OCI-M1 (cell line): Measurements from ENCODE around the gene ERICH3.

ENCODE experiments used
- DNase-seq: peaks from one replicate; lab custom pipeline; 2025; lab: John Stamatoyannopoulos, UW

The ERICH3 gene

DNA sequence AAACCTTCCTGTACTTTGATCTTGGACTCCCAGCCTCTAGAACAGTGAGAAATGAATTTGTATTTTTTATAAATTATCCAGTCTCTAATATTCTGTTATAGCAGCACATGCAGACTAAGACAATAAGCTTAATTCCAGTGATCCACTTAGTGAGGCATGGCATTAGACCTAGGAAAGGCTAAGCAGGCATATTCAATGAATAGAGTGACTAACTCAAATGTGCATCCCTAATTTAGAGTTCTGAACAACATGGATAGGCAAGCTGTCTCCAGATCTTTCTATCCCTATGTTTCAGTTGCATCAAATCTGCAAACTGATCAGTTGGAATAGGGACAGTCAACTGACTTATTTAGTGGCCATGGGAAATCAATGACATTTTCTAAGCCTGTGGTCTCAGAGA, 4.3 kb upstream of the ERICH3 start:
- DNase-seq, result no peak

DNA sequence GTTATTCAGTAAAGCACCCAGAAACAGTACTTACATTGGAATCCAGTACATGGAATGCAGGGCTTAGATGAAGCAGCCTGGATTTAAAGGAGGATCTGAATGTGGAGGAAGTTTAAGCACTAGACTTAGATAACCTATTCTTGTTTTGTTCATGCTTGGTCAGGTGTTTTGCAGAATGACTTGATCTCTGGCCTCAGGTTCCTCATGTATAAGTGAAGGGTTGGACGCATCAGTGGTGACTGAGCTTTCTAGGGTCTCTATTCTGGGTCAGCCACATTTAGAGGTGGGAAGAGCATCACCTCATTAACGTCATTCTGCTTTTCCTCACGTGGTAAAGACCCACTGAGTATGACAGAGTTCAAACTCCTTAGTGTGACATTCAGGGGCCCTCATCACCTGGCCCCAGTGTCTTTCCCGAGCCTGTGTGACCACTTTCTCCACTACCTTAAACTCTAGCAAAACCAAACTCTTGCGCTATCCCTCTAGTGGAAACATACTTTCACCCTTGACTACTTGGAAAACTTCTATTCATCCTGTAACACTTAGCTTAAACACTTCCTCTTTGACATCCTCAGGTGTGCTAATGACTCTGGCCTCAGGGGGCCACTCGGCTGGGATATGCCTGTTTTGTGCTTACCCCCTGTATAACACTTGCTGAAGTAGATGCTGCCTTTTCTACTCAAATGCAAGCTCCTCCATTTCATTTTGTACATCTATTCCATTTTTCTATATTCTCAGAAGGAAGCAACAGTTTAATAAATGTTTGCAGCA, 871 bp upstream of the ERICH3 start:
- no peak for DNase-seq

DNA sequence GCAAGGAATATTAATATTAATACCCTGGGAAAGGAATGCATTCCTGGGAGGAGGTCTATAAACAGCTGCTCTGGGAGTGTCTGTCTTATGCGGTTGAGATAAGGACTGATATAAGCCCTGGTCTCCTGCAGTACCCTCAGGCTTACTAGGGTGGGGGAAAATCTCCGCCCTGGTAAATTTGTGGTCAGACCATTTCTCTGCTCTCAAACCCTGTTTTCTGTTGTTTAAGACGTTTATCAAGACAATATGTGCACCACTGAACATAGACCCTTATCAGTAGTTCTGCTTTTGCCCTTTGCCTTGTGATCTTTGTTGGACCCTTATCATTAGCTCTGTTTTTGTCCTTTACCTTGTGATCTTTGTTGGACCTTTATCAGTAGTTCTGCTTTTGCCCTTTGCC, 2.7 kb downstream of the ERICH3 start:
- DNase-seq, result peak; percentile 78

DNA sequence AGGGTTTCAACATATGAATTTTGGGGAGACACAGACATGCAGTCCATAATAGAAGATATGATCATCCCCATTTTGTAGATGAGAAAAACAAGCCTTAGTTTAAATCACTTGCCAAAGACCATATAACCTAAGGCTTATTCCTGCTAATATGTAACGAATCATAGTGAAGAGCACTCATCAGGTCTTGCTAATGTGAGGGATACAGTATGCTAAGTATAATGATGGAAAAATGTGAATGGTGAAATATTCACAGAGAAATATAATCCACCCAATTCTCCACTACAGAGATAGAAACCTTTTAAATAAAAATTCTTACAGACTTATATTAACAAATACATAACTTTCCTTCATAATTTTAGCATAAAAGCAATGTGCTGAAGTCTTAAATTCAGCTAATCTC, 18.9 kb downstream of the ERICH3 start:
- DNase-seq, result no peak

DNA sequence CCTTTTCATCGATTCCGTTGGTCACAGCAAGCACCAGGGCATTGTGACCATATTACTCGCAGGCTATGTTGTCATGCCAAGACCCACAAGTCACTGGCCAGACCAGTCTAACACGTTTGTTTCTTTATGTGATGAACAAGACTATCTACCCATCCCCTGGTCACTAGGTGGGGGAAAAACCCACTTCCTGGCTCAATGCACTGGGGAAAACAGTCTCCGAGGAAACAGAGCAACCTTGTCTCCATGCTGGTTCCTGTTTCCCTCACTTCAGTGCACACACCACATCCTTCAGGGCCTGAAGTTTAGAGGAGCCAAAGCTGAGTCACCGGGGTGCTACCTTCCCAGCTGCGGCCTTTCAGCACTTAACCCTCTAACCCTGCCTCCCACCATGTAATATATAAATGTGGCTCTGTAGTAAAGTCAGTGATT, 20.9 kb downstream of the ERICH3 start:
- no peak for DNase-seq

DNA sequence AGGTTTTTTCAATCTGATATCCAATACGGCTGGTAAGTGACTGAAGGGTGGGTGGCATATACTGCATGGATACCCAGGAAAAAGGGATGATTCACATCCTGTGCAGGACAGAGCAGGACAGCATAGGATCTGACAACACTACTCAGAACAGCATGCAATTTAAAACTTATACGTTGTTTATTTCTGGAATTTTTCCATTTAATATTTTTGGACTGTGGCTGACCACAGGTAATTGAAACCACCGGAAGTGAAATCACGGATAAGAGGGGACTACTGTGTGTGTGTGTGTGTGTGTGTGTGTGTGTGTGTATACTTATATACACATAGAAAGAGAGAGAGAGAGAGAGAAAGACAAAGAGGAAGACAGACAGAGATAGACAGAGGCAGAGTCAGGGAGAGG, 23.0 kb downstream of the ERICH3 start:
- DNase-seq, result no peak

DNA sequence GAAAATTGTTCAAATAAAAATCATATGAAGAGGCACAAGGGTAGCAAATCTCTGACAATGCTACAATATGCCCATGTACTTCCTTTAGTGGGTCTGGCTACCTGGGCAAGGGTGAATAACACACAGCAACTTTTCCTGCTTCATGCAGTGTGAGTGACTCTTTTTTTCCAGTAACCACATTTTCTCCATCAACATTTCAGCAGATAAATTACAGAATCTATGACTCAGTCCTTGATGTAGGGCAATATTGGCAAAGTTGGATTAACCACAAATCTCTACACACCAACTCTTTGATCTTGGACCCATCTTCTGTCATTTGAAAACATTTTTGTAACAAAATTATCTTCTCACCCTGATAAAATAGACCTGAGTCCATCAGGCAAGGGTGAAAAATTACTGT, 31.7 kb downstream of the ERICH3 start:
- DNase-seq, result no peak

DNA sequence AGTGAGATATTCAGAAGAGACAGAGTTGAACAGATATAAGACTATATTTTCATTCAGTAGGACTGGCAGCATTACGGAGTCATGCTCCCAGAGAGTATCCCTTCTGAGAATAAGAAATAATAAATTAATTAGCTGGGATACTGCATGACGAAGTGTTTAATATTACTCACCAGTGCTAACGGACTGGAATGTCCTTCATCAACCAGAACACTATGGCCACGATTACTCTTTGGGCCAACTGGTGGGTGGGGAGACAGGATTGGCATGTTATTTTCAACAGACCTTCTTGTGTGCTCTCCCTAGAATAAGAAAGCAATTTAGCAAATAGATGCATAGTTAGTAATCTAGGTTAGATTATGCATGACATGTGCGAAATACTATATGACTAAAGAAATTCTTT, 32.4 kb downstream of the ERICH3 start:
- no peak for DNase-seq

DNA sequence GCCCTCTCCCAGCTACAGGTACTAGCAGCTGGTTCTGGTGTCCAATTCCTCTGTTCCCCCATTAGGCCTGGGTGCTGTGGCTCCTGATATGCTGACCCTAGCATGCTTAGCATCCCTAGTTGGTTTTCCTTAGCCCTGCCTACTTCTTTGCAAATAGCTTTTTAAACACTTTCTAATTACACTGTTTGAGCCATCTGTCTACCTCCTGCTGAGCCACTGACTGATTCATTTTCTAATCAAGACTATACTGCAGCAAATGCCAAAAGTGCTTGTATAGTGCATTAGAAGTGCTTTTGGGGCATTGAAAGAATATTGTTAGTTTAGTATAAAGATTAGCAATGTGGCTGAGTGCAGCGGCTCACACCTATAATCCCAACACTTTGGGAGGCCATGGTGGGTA, 36.3 kb downstream of the ERICH3 start:
- DNase-seq, result no peak

DNA sequence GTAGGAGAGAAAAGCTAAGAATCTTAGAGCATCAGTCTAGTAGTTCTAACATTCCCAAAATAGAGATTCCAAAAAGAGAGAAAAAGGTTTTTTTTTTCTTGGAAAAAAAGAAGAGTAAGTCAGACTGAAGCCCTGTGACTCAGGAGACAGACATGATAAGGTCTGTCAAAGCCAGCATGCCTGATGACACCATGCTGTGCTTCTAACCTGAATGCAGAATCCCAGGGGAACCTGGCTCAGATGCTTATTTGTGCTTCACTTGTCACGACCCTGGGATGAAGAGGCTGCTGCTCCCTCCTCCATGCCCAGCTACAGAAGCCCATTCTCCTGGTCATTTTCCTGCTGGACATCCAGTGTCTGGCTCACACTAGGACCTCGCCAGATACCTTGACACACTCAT, 44.3 kb downstream of the ERICH3 start:
- DNase-seq, result no peak

DNA sequence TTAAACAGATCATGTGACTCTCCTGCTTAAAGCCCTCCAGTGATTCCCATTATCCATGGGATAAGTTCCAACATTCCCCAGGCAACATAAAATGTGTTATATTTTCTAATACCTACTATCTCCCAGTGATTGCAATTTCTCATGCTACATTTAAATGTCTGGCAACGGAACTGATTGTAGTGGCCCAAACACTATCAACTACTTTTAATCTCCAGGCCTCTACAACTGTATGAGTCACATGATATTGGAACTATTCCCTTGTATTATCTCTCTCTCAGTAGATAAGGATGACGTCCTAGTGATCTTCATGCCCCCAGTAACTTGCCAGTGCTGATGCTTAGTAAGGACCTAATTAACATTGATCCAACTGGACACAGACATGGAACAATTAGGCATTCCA, 49.9 kb downstream of the ERICH3 start:
- no peak for DNase-seq

DNA sequence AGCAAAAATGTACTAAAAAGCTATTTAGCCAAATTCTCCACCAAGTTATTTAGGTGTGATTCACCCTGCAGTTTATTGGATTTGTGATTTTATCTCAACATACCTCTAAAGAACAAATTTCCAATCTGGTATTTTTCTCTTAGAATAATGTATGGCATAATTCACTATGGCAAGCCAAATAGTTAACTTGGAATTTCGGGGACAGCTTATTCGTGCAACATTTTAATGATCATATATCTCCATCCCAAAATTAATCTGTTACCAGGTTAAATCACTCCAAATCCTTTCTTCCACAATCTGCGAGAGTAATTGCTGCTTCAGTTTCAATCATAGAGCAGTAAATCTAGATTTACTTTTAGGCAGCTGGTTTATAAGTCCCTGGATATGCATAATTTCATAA, 53.4 kb downstream of the ERICH3 start:
- no peak for DNase-seq

DNA sequence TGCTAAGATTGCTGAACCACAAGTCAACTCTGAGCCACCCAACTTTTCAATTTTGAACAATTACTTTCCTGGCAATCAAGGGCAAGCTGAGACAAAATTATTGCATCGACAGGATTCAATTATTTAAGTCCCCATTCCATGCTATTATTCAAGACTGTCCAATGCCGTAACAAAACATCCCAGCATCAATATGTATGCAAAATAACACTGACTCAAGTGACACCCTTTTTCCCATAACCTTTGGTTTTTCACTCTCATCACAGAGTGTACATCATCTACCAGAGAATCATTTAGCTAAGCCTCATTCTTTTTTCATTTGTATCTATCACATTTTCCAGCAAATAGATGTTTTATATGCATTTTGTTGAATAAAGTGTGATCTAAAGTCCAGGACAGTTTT, 54.6 kb downstream of the ERICH3 start:
- DNase-seq, result no peak

DNA sequence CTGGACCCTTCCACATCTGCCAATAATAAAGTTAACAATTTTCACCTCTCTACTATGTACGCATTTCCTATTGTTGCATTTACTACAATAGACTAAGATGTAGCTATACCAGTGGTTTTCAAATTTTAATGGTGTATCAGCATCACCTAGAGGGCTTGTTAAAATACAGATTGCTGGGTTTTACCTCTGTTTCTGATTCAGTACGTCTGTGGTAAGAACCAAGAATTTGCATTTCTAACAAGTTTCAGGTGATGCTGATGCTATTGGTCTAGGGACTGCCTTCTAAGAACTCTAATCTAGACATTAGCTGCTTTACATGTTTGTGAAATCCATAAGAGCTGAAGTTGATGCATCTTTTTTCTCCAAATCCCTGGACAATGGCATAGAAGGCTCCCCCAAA, 59.7 kb downstream of the ERICH3 start:
- DNase-seq, result no peak

DNA sequence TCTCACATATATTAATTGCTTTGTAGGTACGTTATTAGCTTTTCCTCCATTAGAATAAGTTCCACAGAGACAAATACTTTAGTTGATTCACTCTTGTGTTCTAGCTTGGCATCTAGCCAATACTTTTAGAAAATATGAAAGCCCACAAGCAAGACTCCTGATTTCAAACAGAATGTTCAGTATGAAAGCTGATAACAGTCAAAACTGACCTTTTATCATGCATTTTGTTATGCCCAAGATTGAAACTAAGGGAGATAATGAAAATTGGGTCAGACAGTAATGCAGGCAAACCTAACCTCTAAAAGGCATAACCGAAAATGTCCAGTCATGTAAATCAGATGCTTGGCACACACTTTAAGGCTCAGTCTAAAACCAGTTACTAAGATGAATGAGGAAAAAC, 61.7 kb downstream of the ERICH3 start:
- DNase-seq, result peak; percentile 6

DNA sequence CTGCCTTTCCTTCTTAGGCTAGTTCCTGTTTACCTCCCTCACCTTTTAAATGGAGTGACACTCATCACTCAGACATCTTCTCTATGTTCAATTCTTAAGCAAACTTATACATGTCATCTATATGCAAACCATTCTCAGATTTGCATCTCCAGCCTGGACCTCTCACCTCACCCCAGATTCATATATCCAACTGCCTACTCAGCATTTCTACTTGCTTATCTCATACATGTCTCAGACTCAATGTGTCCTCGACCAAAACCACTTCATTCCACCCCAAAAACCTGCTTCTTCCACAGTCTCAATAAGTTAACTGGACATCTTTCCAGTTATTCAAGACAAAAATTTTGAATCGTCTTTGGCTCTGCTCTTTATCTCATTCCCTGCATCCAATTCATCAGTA, 62.6 kb downstream of the ERICH3 start:
- no peak for DNase-seq

DNA sequence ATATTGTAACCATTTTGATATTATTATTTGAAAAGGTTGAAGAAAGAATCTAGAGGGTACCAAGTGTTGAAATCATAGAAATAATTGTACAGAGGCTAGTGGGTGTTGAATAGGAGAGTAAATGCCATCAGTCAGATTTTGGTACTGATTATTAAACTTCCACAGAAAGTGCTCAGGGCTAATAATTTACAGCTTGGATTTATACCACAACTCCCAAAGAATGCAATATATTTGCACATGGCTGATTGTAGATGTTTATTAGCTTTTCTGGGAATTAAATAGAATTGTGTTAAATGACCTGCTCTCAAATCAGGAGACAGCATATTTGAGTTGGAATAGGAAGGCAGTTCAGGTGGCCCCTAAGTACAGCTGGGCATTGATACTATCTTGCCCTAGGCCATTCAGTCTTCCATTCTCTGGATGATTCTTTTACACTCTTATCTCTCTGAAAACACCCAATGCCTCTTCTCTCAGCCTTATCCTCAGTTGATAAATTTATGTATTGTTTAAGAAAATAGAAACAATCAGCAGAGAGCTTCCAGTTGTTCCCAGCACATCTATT, 63.7 kb downstream of the ERICH3 start:
- no peak for DNase-seq

DNA sequence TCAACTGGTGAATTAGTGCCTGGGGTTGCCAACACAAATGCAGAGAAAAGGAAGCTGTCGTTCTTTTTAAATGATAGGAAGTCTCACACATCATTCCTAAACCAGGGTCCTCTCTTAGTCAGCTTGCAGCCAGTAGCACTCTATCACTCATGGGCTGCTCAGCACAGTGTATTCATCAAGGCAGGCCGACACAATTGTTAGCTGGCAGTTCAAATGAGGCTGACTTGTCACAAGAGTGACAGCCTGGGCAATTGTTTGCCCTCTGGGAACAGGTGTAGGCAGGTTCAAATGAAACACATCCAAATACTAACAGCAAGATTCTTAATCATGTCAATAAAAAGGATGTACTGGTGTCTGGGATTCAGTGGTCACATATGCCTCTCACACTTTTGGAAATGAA, 76.9 kb downstream of the ERICH3 start:
- DNase-seq, result no peak

DNA sequence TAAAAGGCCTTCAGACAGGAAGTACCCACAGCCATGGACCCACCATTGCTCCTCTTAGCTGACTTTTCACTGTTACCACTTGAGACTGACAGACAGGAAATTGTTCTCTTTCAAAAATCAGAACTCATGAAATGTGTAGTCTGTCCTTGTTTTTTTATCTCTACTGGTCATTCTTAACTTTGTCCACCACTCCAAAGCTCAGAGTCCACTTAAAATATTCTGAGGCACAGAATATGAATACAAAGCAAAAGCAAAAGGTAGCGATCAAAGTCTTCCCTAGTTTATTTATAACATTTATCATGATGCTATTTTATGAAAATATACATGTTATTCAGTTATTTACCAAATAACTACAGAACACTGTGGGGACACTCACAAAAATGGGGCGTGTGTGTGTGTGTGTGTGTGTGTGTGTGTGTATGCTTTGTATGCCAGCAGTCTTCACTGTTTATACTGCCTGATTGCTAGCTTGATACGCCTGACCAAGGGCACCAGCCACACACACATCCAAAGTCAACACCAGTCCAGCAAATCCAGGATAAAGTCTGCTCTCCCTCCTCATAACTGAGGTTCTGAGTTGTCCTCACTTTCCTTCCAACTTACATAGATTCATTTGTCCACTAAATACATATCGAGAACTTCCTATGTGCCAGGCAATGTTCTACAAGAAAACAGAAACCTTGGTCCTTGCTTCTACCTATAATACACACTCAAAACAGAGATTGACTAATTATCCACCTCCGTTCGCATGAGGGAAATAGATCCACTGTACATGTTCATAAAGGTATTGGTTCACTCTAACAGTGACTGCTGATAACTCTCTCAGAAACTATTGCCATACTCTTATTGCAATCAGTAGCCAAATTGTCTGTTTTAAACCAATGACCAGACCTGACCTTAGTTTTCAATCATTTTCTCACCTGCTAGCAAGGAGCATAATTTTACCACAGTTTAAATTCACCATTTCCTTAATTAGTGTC, 79.4 kb downstream of the ERICH3 start:
- no peak for DNase-seq

DNA sequence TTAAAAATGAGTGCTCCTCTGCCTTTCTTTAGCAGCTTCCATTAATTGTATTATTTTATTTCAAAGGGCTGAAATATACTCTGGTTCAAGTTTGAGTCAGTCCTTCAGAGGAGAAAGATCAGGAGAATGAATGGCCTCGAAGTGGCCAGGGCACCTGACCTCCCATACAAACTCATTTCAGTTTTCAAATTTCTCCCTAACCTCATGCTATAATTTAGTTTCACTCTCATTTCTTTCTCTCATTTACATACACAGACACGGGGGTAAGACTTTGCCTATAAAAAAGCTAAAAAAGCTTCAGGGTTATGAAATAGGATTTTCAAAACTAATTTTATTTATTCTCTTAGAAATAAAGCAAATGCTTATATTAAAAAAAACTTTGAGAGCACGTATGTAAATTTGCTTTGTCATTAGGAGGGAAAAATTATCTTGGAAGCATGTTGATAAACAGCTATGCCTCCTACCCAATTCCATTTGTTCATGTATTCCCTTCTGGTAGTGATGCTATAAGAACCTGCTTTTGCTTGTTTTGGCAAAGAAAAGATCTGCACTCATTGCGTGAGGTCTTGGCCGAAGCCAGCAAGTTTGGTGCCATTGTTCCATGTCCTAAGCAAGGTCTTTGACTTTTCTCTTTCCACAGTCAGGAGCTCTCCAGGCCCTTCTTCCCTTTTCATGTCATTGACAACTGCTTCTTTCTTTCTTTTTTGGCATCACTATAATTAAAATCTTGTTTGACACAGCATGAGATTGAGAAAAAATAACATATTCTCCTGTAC, 80.8 kb downstream of the ERICH3 start:
- DNase-seq, result peak; percentile 6

DNA sequence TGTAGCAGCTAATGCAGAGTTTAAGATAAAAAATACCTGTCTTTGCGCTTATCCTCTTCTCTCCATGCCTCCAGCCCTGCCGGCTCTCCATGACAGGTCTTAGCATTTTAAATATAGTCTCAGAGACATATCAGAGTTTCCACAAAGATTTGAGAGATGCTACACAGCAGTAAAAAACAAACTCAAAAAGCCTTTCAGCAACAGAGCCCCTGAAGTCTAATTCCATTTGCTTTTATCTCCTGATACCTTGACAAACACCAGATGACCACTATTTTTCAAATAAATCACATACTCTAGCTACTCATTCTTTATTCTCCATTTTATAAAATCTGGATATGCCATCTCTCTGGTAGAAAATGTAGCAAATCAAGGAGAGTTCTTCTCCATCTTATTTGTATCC, 81.6 kb downstream of the ERICH3 start:
- no peak for DNase-seq

DNA sequence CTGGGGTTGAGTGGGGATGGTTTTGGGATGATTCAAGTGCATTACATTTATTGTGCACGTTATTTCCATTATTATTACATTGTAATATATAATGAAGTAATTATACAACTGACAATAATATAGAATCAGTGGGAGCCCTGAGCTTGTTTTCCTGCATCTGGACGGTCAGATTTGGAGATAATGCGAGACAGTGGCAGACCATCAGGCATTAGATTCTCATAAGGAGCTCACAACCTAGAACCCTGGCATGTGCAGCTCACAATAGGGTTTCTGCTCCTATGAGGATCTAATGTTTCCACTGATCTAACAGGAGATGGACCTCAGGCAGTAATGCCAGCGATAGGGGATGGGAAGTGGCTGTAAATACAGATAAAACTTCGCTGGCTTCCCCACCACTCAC, 83.3 kb downstream of the ERICH3 start:
- DNase-seq, result no peak
